Brain microvascular endothelial cell (primary cell): ENCODE measurements around the gene MAD1L1.
A peak's percentile ranks its signal among the peaks of the same experiment; 100 is the strongest.

Source experiments
- DNase-seq: peaks from one replicate; pipeline ENCODE4 v3.0.0-alpha.2; 2020
- H3K27ac ChIP-seq: fragments of 250-450 bp; sonication (Bioruptor Pico); 2 replicates; pipeline ENCODE4 v1.5.1; 2020; ENCODE audit warnings: mild to moderate bottlenecking, moderate library complexity
- H3K27me3 ChIP-seq: fragments of 250-450 bp; sonication (Bioruptor Pico); replicated peaks from 2 replicates; pipeline ENCODE4 v1.5.1; 2020; ENCODE audit warnings: mild to moderate bottlenecking
- H3K36me3 ChIP-seq: fragments of 250-450 bp; sonication (Bioruptor Pico); replicated peaks from 2 replicates; pipeline ENCODE4 v1.5.1; 2020; ENCODE audit warnings: mild to moderate bottlenecking
- H3K4me3 ChIP-seq: 2 replicates; pipeline ENCODE4 v1.5.1; 2011; ENCODE audit warnings: low read depth, mild to moderate bottlenecking, control low read depth, low read length, moderate library complexity
- CTCF ChIP-seq: IDR thresholded peaks from 2 replicates; pipeline ENCODE4 v1.5.1; 2011; ENCODE audit warnings: low read depth, mild to moderate bottlenecking, moderate library complexity, low read length, control low read depth, inconsistent platforms; ENCODE audit errors: missing control alignments
- in situ Hi-C: cut with HindIII; loops from 2 replicates; pipeline ENCODE4 v1.10.0; 2017; ENCODE audit warnings: low sequenced_read_pairs, low pct_ligation_motif_present

MAD1L1 gene

DNA sequence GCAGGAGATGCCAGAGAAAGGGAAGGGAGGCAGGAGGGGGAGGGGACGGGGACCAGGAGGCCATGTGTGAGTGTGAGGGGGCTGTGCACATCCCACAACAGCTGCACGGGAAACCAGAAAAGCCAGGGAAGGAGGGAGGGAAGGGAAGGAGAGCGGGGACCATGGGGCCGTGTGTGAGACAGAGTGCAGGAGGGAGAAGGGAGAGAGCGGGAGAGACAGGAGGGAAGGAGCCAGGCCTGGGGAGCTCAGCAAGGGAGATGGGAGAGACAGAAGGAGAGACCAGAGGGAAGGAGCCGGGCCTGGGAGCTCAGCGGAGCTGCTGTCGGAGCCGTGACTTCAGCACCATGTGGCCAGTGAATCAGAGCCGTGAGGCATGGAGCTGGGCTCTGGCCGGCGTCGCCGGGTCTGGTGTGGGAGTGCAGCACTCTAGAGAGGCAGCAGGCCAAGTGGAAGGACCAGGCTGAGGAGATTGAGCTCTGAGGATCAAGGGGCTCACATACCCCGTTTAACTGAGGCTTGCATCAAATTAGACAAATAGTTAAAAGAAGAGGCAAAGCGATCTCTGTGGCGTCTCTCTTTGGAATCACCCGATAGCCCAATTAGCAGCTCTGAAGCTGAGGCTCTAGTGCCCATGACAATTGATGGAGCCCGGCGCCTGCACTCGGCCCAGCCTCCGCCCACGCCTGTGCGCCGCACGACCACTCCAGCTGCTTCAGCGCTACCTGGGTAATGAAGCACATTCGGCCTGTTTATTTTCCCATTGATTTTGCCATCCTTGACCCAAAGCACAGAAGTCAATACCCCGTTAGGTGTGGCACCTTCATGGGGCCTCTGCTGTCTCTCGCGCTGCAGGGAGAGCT lies 150.4 kb downstream of the MAD1L1 start:
- H3K36me3 ChIP-seq, result peaks cover 2% of the 10 kb centered on the region
- DNase-seq, result peak; percentile 65
- H3K27ac ChIP-seq, result peak overlapping the region; percentile 24

GRCh38 chr7:2081526-2082135 lies 151.1 kb downstream of the MAD1L1 start:
- Histone ChIP-seq H3K4me3 (no peak overlapping the region), H3K27me3 (no peaks in the 10 kb centered on the region), H3K27ac (no peak overlapping the region), H3K36me3 (peaks cover 3% of the 10 kb centered on the region)
- TF ChIP-seq CTCF, result no peak
- in situ Hi-C loops, result no loop called here
- DNase-seq, result no peak

More for the DNA sequence above, 150.4 kb downstream of the MAD1L1 start:
- no peak for TF ChIP-seq CTCF
- H3K4me3 ChIP-seq, result no peak overlapping the region
- in situ Hi-C loops, result no loop called here
- H3K27me3 ChIP-seq, result no peaks in the 10 kb centered on the region

DNA sequence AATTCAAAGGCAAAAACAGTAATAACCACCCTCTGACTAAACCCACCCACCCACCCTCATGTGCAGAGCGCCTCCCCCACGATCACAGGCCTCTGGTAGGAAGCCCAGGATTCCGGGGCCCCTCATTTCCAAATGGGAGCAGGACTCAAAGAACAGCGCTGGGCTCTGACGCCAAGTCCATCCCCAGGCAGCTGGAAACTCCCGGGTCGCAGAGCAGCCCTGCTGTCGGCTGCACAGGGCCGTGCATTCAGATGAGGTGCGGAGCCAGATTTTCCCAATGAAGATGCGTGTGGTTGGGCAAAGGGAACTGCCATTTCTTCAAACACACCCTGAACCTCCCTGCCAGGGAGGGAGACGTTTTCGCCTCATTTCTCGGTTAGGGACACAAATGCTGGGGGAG lies 152.3 kb downstream of the MAD1L1 start:
- no peak for TF ChIP-seq CTCF
- no peak for DNase-seq
- no peak overlapping the region for H3K27ac ChIP-seq
- no peaks in the 10 kb centered on the region for H3K27me3 ChIP-seq
- H3K36me3 ChIP-seq, result peaks cover 3% of the 10 kb centered on the region
- no peak overlapping the region for H3K4me3 ChIP-seq
- in situ Hi-C loops, result no loop called here

- no peak for DNase-seq
- no peak overlapping the region for H3K4me3 ChIP-seq
- H3K27me3 ChIP-seq, result no peaks in the 10 kb centered on the region
- H3K27ac ChIP-seq, result no peak overlapping the region
- TF ChIP-seq CTCF, result no peak
- in situ Hi-C loops, result no loop called here
- H3K36me3 ChIP-seq, result peaks cover 3% of the 10 kb centered on the region
Measured at GRCh38 chr7:2080060-2080387, 152.7 kb downstream of the MAD1L1 start.

GRCh38 chr7:2079332-2080059 lies 153.2 kb downstream of the MAD1L1 start:
- Histone ChIP-seq H3K36me3 (peaks cover 3% of the 10 kb centered on the region), H3K4me3 (no peak overlapping the region), H3K27me3 (no peaks in the 10 kb centered on the region), H3K27ac (no peak overlapping the region)
- DNase-seq, result no peak
- in situ Hi-C loops, result no loop called here
- no peak for TF ChIP-seq CTCF
